Measurements from ENCODE around the gene PLS1. TPM values are rescaled to one million over a fixed set of nuclear protein-coding genes. Genes with fewer than 3 reads are reported as not detected.

PLS1 gene
- total and polyA plus RNA-seq, 2 of the 8 experiments (the other 6 are each of a cell fraction or from before 2014, with no cell fraction given): 18.7 to 44.7 TPM

DNA sequence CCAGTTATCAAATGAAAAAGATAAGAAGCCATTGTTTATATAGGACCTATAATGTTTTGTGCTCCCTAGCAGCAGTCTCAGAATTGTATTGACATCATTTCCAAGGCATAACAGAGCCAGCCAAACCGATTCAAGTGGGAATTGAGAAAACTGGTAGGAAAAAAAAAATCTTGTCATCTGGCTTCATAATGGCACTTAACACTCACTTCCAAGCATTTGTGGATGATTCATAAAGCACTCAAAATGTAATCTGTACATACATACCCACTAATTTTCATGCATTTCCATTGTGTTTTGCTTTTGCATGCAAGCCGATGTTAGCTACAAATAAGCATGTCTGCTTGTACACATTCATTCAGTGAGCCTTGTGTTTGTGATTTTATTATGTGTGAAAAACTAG, 109.0 kb downstream of the PLS1 start:
- H3K18ac ChIP-seq (ENCODE audit: extremely low read depth, low read length): no peak overlapping the region
- H3K4ac ChIP-seq (replicated peaks; ENCODE audit: insufficient read length, low read depth, low read length): no peak overlapping the region
- POLR2A ChIA-PET (ENCODE audit: partially characterized antibody): no interaction called here
- H3K9ac ChIP-seq (replicated peaks in 1 of 4; ENCODE audit: extremely low read depth in 1 of 4, low read depth in 3 of 4, low read length in 3 of 4): no peak overlapping the region
- H2BK12ac ChIP-seq (ENCODE audit: low read depth, low read length): no peak overlapping the region
- H2AK5ac ChIP-seq (ENCODE audit: low read depth, low read length): no peak overlapping the region
- no peak overlapping the region for H3K14ac ChIP-seq (ENCODE audit: insufficient read length)
- no peak overlapping the region for H4K91ac ChIP-seq (replicated peaks; ENCODE audit: insufficient read length, low read length)
- no peaks in the 10 kb centered on the region for H3K27me3 ChIP-seq (replicated peaks in 1 of 4; ENCODE audit: control insufficient read depth in 3 of 4, extremely low read depth in 1 of 4, insufficient read depth in 3 of 4, low read length in 3 of 4)
- DNase-seq (ENCODE audit: low read depth in 1 of 2, low spot score in 2 of 2) (no peak), FAIRE-seq (no peak)
- H3K9me3 ChIP-seq (ENCODE audit: insufficient read depth in 2 of 2, low read depth in 1 of 2, low read length in 1 of 2): no peaks in the 10 kb centered on the region
- H2BK15ac ChIP-seq (ENCODE audit: low read length): no peak overlapping the region
- H3K4me2 ChIP-seq (ENCODE audit: insufficient read depth in 1 of 2, low read depth in 2 of 2, low read length in 2 of 2): no peak overlapping the region
- no peaks in the 10 kb centered on the region for H3K4me1 ChIP-seq (replicated peaks in 1 of 4; ENCODE audit: control insufficient read depth in 3 of 4, insufficient read depth in 4 of 4, low read length in 3 of 4)
- H3K23me2 ChIP-seq (ENCODE audit: low read depth, low read length): no peaks in the 10 kb centered on the region
- CTCF ChIA-PET (ENCODE audit: partially characterized antibody): interaction anchor here (0.7 kb wide), 1 partner anchor 1763 kb away, joined by 3 read pairs; no protein-coding TSS in a partner anchor
- H2AFZ ChIP-seq (ENCODE audit: low read length): no peak overlapping the region
- 90% methylated on average over 2 of the region's 2 CpGs; no CpG with 5 or more reads in 1 of the 2 experiments for WGBS, 2 experiments (ENCODE audit: extremely low coverage in 1 of 2, insufficient coverage in 1 of 2, insufficient read length in 1 of 2, insufficient replicate concordance in 2 of 2, low coverage in 1 of 2, low lambda C conversion rate in 2 of 2, missing lambda C conversion rate in 1 of 2)
- no peak overlapping the region for H3K56ac ChIP-seq (replicated peaks; ENCODE audit: insufficient read length, low read depth, low read length)
- no peak overlapping the region for H3K23ac ChIP-seq (ENCODE audit: insufficient read length)
- no peaks in the 10 kb centered on the region for H3K79me1 ChIP-seq (ENCODE audit: low read depth, low read length)
- no peak overlapping the region for H3K4me3 ChIP-seq (ENCODE audit: extremely low read depth in 1 of 4, insufficient read depth in 2 of 4, low read depth in 3 of 4, low read length in 4 of 4)
- H4K5ac ChIP-seq (ENCODE audit: insufficient read length, low read depth, low read length): no peak overlapping the region
- H3K79me2 ChIP-seq (ENCODE audit: control insufficient read depth in 1 of 2, insufficient read depth in 2 of 2, low read length in 2 of 2): no peaks in the 10 kb centered on the region
- H2BK120ac ChIP-seq (replicated peaks; ENCODE audit: low read depth, low read length): no peak overlapping the region
- H2BK5ac ChIP-seq (ENCODE audit: low read depth, low read length): no peak overlapping the region
- no peak overlapping the region for H2BK20ac ChIP-seq (ENCODE audit: low read length)
- H3K27ac ChIP-seq (ENCODE audit: low read depth, low read length): no peak overlapping the region
- H4K8ac ChIP-seq (ENCODE audit: extremely low read depth, insufficient read depth, low read length): no peak overlapping the region
- H3K36me3 ChIP-seq (ENCODE audit: control insufficient read depth in 2 of 4, insufficient read depth in 4 of 4, low read length in 3 of 4): no peaks in the 10 kb centered on the region
- H4K20me1 ChIP-seq (replicated peaks in 1 of 2; ENCODE audit: control insufficient read depth in 1 of 2, insufficient read depth in 2 of 2, low read length in 2 of 2): no peaks in the 10 kb centered on the region
- no peak for TF ChIP-seq BCL11A (IDR thresholded peaks at IDR 0.05; ENCODE audit: low read depth in 2 of 2, low read length in 2 of 2)
- TF ChIP-seq CHD1 (IDR thresholded peaks at IDR 0.05; ENCODE audit: low read depth, low read length): no peak
- no peak for TF ChIP-seq CBX5 (IDR thresholded peaks at IDR 0.05; ENCODE audit: low read depth, low read length)
- no peak for TF ChIP-seq SIX5 (IDR thresholded peaks at IDR 0.05; ENCODE audit: low read depth, low read length)
- TF ChIP-seq BRCA1 (IDR thresholded peaks at IDR 0.05; ENCODE audit: low read depth, low read length): no peak
- TF ChIP-seq PHF8 (conservative IDR thresholded peaks at IDR 0.05; ENCODE audit: low read depth, low read length): no peak
- TF ChIP-seq MAFK (IDR thresholded peaks at IDR 0.05; ENCODE audit: low read depth, low read length): no peak
- TF ChIP-seq POU5F1 (IDR thresholded peaks at IDR 0.05; ENCODE audit: low read depth, low read length): no peak
- no peak for TF ChIP-seq EGR1 (IDR thresholded peaks at IDR 0.05; ENCODE audit: borderline replicate concordance, low read depth, low read length)
- no peak for TF ChIP-seq SP2 (IDR thresholded peaks at IDR 0.05; ENCODE audit: low read length)
- TF ChIP-seq GTF2F1 (IDR thresholded peaks at IDR 0.05; ENCODE audit: borderline replicate concordance, low read depth, low read length): no peak
- TF ChIP-seq CHD2 (IDR thresholded peaks at IDR 0.05; ENCODE audit: low read length): no peak
- no peak for TF ChIP-seq SAP30 (IDR thresholded peaks at IDR 0.05; ENCODE audit: insufficient read depth, insufficient replicate concordance, low read length)
- no peak for TF ChIP-seq FOSL1 (IDR thresholded peaks at IDR 0.05; ENCODE audit: insufficient read depth, low read depth, low read length)
- TF ChIP-seq CBX8 (IDR thresholded peaks at IDR 0.05; ENCODE audit: borderline replicate concordance, low read depth, low read length): no peak
- no peak for TF ChIP-seq GABPA (IDR thresholded peaks at IDR 0.05; ENCODE audit: borderline replicate concordance, insufficient read depth, low read length)
